H1 (cell line): ENCODE measurements around the gene PVALB. TPM values are rescaled to one million over a fixed set of nuclear protein-coding genes. Genes with fewer than 3 reads are reported as not detected.

Experiments used
- CTCF ChIA-PET: fragments of 300-600 bp; sonication (Branson Sonifier 250); formaldehyde crosslinking; loops from one replicate; lab custom pipeline; 2021; ENCODE audit not compliant: partially characterized antibody; lab: Charles Lee
- POLR2A ChIA-PET: fragments of 300-600 bp; sonication (Branson Sonifier 250); formaldehyde crosslinking; loops from one replicate; lab custom pipeline; 2021; ENCODE audit warnings: inconsistent platforms; ENCODE audit not compliant: partially characterized antibody; lab: Charles Lee
- DNase-seq, 2 experiments: peaks; one replicate each; pipeline versions ENCODE4 v3.0.0 to v3.0.0-alpha.2; 2010 to 2022; ENCODE audit warnings: low spot score in 2 of 2, low read depth in 1 of 2, mixed read lengths in 1 of 2
- FAIRE-seq: peaks from 2 replicates; lab custom pipeline; 2011; peaks lifted over from hg19 to GRCh38; lab: Jason Lieb, UNC
- H2AFZ ChIP-seq: 2 replicates; pipeline ENCODE4 v1.8.1; 2012; ENCODE audit warnings: low read length, inconsistent platforms
- H2AK5ac ChIP-seq: 2 replicates; pipeline ENCODE4 v1.6.1; 2013; ENCODE audit warnings: low read depth, low read length
- H2BK120ac ChIP-seq: replicated peaks from 2 replicates; pipeline ENCODE3; 2013; ENCODE audit warnings: low read depth, low read length, inconsistent platforms
- H2BK12ac ChIP-seq: 2 replicates; pipeline ENCODE4 v1.6.1; 2013; ENCODE audit warnings: low read depth, low read length
- H2BK15ac ChIP-seq: 2 replicates; pipeline ENCODE4 v1.6.1; 2013; ENCODE audit warnings: low read length
- H2BK20ac ChIP-seq: 2 replicates; pipeline ENCODE4 v1.6.1; 2013; ENCODE audit warnings: low read length
- H2BK5ac ChIP-seq: 2 replicates; pipeline ENCODE4 v1.6.1; 2013; ENCODE audit warnings: low read depth, low read length
- H3K14ac ChIP-seq: 2 replicates; pipeline ENCODE4 v1.6.1; 2013; ENCODE audit warnings: inconsistent platforms; ENCODE audit not compliant: insufficient read length
- H3K18ac ChIP-seq: 2 replicates; pipeline ENCODE4 v1.6.1; 2013; ENCODE audit warnings: low read length; ENCODE audit errors: extremely low read depth
- H3K23ac ChIP-seq: 2 replicates; pipeline ENCODE4 v1.6.1; 2013; ENCODE audit warnings: inconsistent platforms; ENCODE audit not compliant: insufficient read length
- H3K23me2 ChIP-seq: 2 replicates; pipeline ENCODE4 v1.6.1; 2013; ENCODE audit warnings: low read depth, low read length
- H3K27ac ChIP-seq: 2 replicates; pipeline ENCODE4 v1.6.1; 2011; ENCODE audit warnings: low read depth, low read length, inconsistent platforms
- H3K27me3 ChIP-seq, 4 experiments: replicated peaks in 1 of 4; 1 replicate in 1 of 4; 2 replicates in 3 of 4; pipeline versions ENCODE4 v1.6.1 to v1.8.1; 2011 to 2013; ENCODE audit warnings: low read length in 3 of 4, mild to moderate bottlenecking in 3 of 4, inconsistent platforms in 2 of 4, mixed read lengths in 2 of 4, moderate library complexity in 1 of 4; ENCODE audit not compliant: control insufficient read depth in 3 of 4, insufficient read depth in 3 of 4; ENCODE audit errors: extremely low read depth in 1 of 4
- H3K36me3 ChIP-seq, 4 experiments: 2 replicates each; pipeline versions ENCODE4 v1.6.1 to v1.8.1; 2011 to 2013; ENCODE audit warnings: mild to moderate bottlenecking in 4 of 4, low read length in 3 of 4, moderate library complexity in 2 of 4, control low read depth in 1 of 4, inconsistent platforms in 1 of 4; ENCODE audit not compliant: insufficient read depth in 4 of 4, control insufficient read depth in 2 of 4
- H3K4ac ChIP-seq: replicated peaks from 2 replicates; pipeline ENCODE3; 2013; ENCODE audit warnings: low read length, low read depth, mixed read lengths, inconsistent platforms; ENCODE audit not compliant: insufficient read length
- H3K4me1 ChIP-seq, 4 experiments: replicated peaks in 1 of 4; 1 replicate in 1 of 4; 2 replicates in 3 of 4; pipeline versions ENCODE4 v1.6.1 to v1.8.1; 2011 to 2013; ENCODE audit warnings: low read length in 3 of 4, inconsistent platforms in 2 of 4, mixed read lengths in 1 of 4; ENCODE audit not compliant: insufficient read depth in 4 of 4, control insufficient read depth in 3 of 4
- H3K4me2 ChIP-seq, 2 experiments: 2 replicates each; pipeline versions ENCODE4 v1.6.1 to v1.8.1; 2011 to 2013; ENCODE audit warnings: low read depth in 2 of 2, low read length in 2 of 2, control low read depth in 1 of 2, inconsistent platforms in 1 of 2, mild to moderate bottlenecking in 1 of 2; ENCODE audit not compliant: insufficient read depth in 1 of 2
- H3K4me3 ChIP-seq, 4 experiments: fragments of 200-600, 300-600 bp in 1 of 4; sonication (generic), shearing (Covaris generic), sonication (Bioruptor Twin) in 1 of 4; 2 replicates each; pipeline versions ENCODE4 v1.5.1 to v1.8.1; 2011 to 2016; ENCODE audit warnings: low read length in 4 of 4, low read depth in 3 of 4, control low read depth in 2 of 4, inconsistent platforms in 2 of 4, mild to moderate bottlenecking in 2 of 4, mixed read lengths in 1 of 4, moderate library complexity in 1 of 4; ENCODE audit not compliant: insufficient read depth in 2 of 4; ENCODE audit errors: extremely low read depth in 1 of 4
- H3K56ac ChIP-seq: replicated peaks from 2 replicates; pipeline ENCODE3; 2013; ENCODE audit warnings: low read depth, mild to moderate bottlenecking, mixed read lengths, low read length, inconsistent platforms; ENCODE audit not compliant: insufficient read length
- H3K79me1 ChIP-seq: 2 replicates; pipeline ENCODE4 v1.6.1; 2013; ENCODE audit warnings: low read depth, low read length, control low read depth
- H3K79me2 ChIP-seq, 2 experiments: 2 replicates each; pipeline versions ENCODE4 v1.6.1 to v1.8.1; 2012 to 2013; ENCODE audit warnings: low read length in 2 of 2, mild to moderate bottlenecking in 2 of 2, inconsistent platforms in 1 of 2; ENCODE audit not compliant: insufficient read depth in 2 of 2, control insufficient read depth in 1 of 2
- H3K9ac ChIP-seq, 4 experiments: replicated peaks in 1 of 4; 1 replicate in 1 of 4; 2 replicates in 3 of 4; pipeline versions ENCODE4 v1.6.1 to v1.8.1; 2011 to 2013; ENCODE audit warnings: low read depth in 3 of 4, low read length in 3 of 4, control low read depth in 2 of 4, mild to moderate bottlenecking in 2 of 4, moderate library complexity in 2 of 4, inconsistent platforms in 1 of 4; ENCODE audit errors: extremely low read depth in 1 of 4
- H3K9me3 ChIP-seq, 2 experiments: 2 replicates each; pipeline versions ENCODE4 v1.6.1 to v1.8.1; 2012 to 2013; ENCODE audit warnings: mild to moderate bottlenecking in 2 of 2, moderate library complexity in 2 of 2, control low read depth in 1 of 2, inconsistent platforms in 1 of 2, low read depth in 1 of 2, low read length in 1 of 2, mixed read lengths in 1 of 2; ENCODE audit not compliant: insufficient read depth in 2 of 2
- H4K20me1 ChIP-seq, 2 experiments: replicated peaks in 1 of 2; 2 replicates each; pipeline versions ENCODE3 to v1.8.1; 2011 to 2013; ENCODE audit warnings: inconsistent platforms in 2 of 2, low read length in 2 of 2, mild to moderate bottlenecking in 1 of 2; ENCODE audit not compliant: insufficient read depth in 2 of 2, control insufficient read depth in 1 of 2
- H4K5ac ChIP-seq: 2 replicates; pipeline ENCODE4 v1.6.1; 2013; ENCODE audit warnings: low read length, low read depth, mixed read lengths, inconsistent platforms; ENCODE audit not compliant: insufficient read length
- H4K8ac ChIP-seq: 2 replicates; pipeline ENCODE4 v1.8.0; 2013; ENCODE audit warnings: mild to moderate bottlenecking, moderate library complexity, low read length, inconsistent platforms; ENCODE audit not compliant: insufficient read depth; ENCODE audit errors: extremely low read depth
- H4K91ac ChIP-seq: replicated peaks from 2 replicates; pipeline ENCODE3; 2013; ENCODE audit warnings: low read length, mixed read lengths, inconsistent platforms; ENCODE audit not compliant: insufficient read length
- BRCA1 ChIP-seq: IDR thresholded peaks from 2 replicates; pipeline ENCODE4 v1.6.1; 2012; ENCODE audit warnings: low read depth, low read length, improper control_type of control experiment
- CHD2 ChIP-seq: IDR thresholded peaks from 2 replicates; pipeline ENCODE4 v1.6.1; 2012; ENCODE audit warnings: low read length, improper control_type of control experiment
- CREB1 ChIP-seq: IDR thresholded peaks from 2 replicates; pipeline ENCODE4 v1.6.1; 2012; ENCODE audit warnings: inconsistent platforms
- CTCF ChIP-seq, 3 experiments: IDR thresholded peaks; 1 replicate in 2 of 3; 2 replicates in 1 of 3; pipeline versions ENCODE4 v1.5.1 to v1.6.1; 2011; ENCODE audit warnings: low read length in 3 of 3, mild to moderate bottlenecking in 3 of 3, inconsistent platforms in 2 of 3, low read depth in 1 of 3, moderate library complexity in 1 of 3; ENCODE audit not compliant: insufficient read depth in 1 of 3; ENCODE audit errors: control extremely low read depth in 1 of 3
- EZH2 ChIP-seq: fragments of 200-600 bp; sonication (generic); IDR thresholded peaks from 2 replicates; pipeline ENCODE4 v1.7.1; 2012; ENCODE audit warnings: low read depth, mild to moderate bottlenecking, moderate library complexity, low read length, inconsistent platforms; ENCODE audit not compliant: severe bottlenecking
- NANOG ChIP-seq: IDR thresholded peaks from 2 replicates; pipeline ENCODE4 v1.6.1; 2011; ENCODE audit warnings: low read length, low read depth, mild to moderate bottlenecking, inconsistent platforms; ENCODE audit not compliant: insufficient read depth, poor library complexity, severe bottlenecking
- SAP30 ChIP-seq: fragments of 300-600 bp; sonication (generic); IDR thresholded peaks from 2 replicates; pipeline ENCODE4 v1.7.1; 2012; ENCODE audit warnings: low read length, moderate library complexity, mild to moderate bottlenecking, inconsistent platforms; ENCODE audit not compliant: insufficient read depth, insufficient replicate concordance
- SP1 ChIP-seq: IDR thresholded peaks from 2 replicates; pipeline ENCODE4 v1.6.1; 2011; ENCODE audit warnings: low read depth, low read length
- SP2 ChIP-seq: IDR thresholded peaks from 2 replicates; pipeline ENCODE4 v1.6.1; 2012; ENCODE audit warnings: mild to moderate bottlenecking, low read length, inconsistent platforms
- TBP ChIP-seq: IDR thresholded peaks from 2 replicates; pipeline ENCODE4 v1.6.1; 2011; ENCODE audit warnings: low read depth, low read length, improper control_type of control experiment
- WGBS, 2 experiments: shearing (Covaris generic) in 1 of 2; methylation state at CpG; one replicate each; pipeline versions ENCODE4 v1.1.6 to v1.1.7; 2013 to 2015; ENCODE audit warnings: low lambda C conversion rate in 2 of 2, mixed read lengths in 2 of 2, inconsistent platforms in 1 of 2, low coverage in 1 of 2, missing lambda C conversion rate in 1 of 2; ENCODE audit not compliant: insufficient replicate concordance in 2 of 2, insufficient coverage in 1 of 2, insufficient read length in 1 of 2; ENCODE audit errors: extremely low coverage in 1 of 2, missing lambda C conversion rate in 1 of 2; 5-methylcytosine and 5-hydroxymethylcytosine counted together
- polyA plus RNA-seq, 7 experiments: library from polyadenylated mRNA; depleted of rRNA in 3 of 7; stranded (reverse) in 5 of 7; unstranded in 2 of 7; fragments of >200 nt in 5 of 7; fragments of 200-250 nt in 2 of 7; gene quantifications; 1 replicate in 5 of 7; 2 replicates in 1 of 7; 4 replicates in 1 of 7; pipeline versions ENCODE4 v1.2.1 to v1.2.3, GENCODE V29; 2011 to 2013; ENCODE audit warnings: missing spikeins in 2 of 7, mixed read lengths in 2 of 7
- total RNA-seq: library from RNA; stranded (reverse); fragmentation: NEBNext Ultra II Directional; extraction: Animal tissue kit (Norgen Biotek cat#: 25700); gene quantifications from 2 replicates; pipeline ENCODE4 v1.2.1, GENCODE V29; 2021

PVALB gene
- total and polyA plus RNA-seq, 2 of the 8 experiments (the other 6 are each of a cell fraction or from before 2014, with no cell fraction given) = 1.7 to 5.4 TPM

DNA sequence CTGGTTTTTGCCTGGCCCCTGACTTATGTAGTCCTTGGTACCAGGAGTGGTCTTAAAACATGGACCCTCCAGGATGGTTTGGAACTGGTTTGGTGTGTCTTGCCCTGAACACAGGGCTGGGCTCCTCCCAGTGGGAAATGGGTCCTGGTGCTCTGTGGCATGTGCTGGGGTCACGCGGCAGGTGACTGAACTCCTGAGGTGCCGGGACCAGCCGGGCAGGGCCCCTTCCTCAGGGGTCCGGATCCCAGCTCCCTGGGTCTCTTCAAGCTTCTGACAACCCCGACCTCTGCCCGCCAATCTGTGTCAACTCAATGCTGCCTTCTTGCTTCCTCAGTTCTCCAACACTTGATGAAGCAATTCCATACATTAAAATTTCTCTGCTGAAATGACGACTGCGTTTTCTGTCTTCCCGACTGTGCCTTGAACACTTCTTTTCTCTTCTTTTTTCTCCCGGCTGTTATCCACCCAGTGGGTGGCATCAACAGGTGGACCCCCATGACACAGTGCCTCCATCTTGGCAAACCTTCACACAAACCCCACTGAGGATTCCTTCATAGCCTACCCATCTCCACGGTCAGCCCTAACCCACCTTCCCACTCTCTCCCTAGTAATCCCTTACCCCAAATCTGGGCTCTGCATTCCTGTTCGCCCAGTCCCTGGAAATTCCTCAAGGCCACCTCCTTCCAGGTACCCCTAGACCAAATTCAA, 45.3 kb downstream of the PVALB start:
- Histone ChIP-seq H3K36me3 (0 out of 8 replicates have a peak, but pooled peaks cover 0 to 5% (median 0%) of the 10 kb centered on the region in 4 experiments), H4K20me1 (peaks cover 4 to 5% of the 10 kb centered on the region in 2 experiments), H4K91ac (no peak overlapping the region), H4K5ac (no peak overlapping the region), H3K79me2 (peaks cover 0 to 6% of the 10 kb centered on the region in 2 experiments; a peak in 2 of 4 replicates), H3K23me2 (0 out of 2 replicates have a peak, but pooled peaks cover 3% of the 10 kb centered on the region), H3K9me3 (no peaks in the 10 kb centered on the region), H3K23ac (no peak overlapping the region), H3K4me3 (no peak overlapping the region), H3K79me1 (no peaks in the 10 kb centered on the region; the same call in 1 of the 2 replicates), H3K4ac (no peak overlapping the region), H3K27me3 (no peaks in the 10 kb centered on the region), H2BK15ac (no peak overlapping the region), H2AFZ (no peak overlapping the region), H3K9ac (no peak overlapping the region), H3K18ac (no peak overlapping the region), H2BK12ac (no peak overlapping the region), H3K4me2 (no peak overlapping the region), H2BK20ac (no peak overlapping the region), H3K27ac (no peak overlapping the region), H3K14ac (no peak overlapping the region), H4K8ac (no peak overlapping the region), H2BK120ac (no peak overlapping the region), H3K4me1 (peaks cover 0 to 4% (median 2%) of the 10 kb centered on the region in 4 experiments; a peak in 3 of 7 replicates), H2BK5ac (no peak overlapping the region), H3K56ac (no peak overlapping the region), H2AK5ac (no peak overlapping the region)
- DNase-seq (no peak), FAIRE-seq (no peak)
- CTCF ChIA-PET = interaction anchor here (0.9 to 4.6 kb wide), 7 partner anchors 11 to 224 kb away, joined by 3 to 39 read pairs (median 4); no protein-coding TSS in a partner anchor
- POLR2A ChIA-PET = no interaction called here
- WGBS, 2 experiments = 94% methylated on average over 13 of the region's 13 CpGs; no CpG with 5 or more reads in 1 of the 2 experiments
- TF ChIP-seq BRCA1 (no peak), CHD2 (no peak), SP2 (no peak), SAP30 (no peak), CREB1 (no peak), CTCF (IDR thresholded peaks at IDR 0.05; ENCODE audit: control extremely low read depth in 1 of 3, insufficient read depth in 1 of 3, low read depth in 1 of 3, low read length in 3 of 3) (no peak), SP1 (no peak), TBP (no peak), EZH2 (no peak), NANOG (no peak)
